Muscle of back (tissue), 11 donors: ENCODE measurements around the gene GALNT9. TPM values are rescaled to one million over a fixed set of nuclear protein-coding genes. Genes with fewer than 3 reads are reported as not detected.
"Not testable (repeated sequence)": the region's sequence is repeated elsewhere in the genome, so short reads cannot be mapped to it uniquely, and the experiment has no call there.

Experiments
- DNase-seq, 3 donors: peaks; one replicate each; pipeline versions ENCODE4 v3.0.0 to v3.0.0-alpha.2; 2013
- polyA plus RNA-seq, 10 donors: library from polyadenylated mRNA; unstranded; fragments of 120-200 nt; gene quantifications; one replicate each; pipeline ENCODE4 v1.2.1, GENCODE V29; 2013; ENCODE audit not compliant: insufficient read length in 10 of 10

Gene GALNT9
- polyA plus RNA-seq, 10 donors: 0.84 to 2.9 (median 1.6) TPM

DNA sequence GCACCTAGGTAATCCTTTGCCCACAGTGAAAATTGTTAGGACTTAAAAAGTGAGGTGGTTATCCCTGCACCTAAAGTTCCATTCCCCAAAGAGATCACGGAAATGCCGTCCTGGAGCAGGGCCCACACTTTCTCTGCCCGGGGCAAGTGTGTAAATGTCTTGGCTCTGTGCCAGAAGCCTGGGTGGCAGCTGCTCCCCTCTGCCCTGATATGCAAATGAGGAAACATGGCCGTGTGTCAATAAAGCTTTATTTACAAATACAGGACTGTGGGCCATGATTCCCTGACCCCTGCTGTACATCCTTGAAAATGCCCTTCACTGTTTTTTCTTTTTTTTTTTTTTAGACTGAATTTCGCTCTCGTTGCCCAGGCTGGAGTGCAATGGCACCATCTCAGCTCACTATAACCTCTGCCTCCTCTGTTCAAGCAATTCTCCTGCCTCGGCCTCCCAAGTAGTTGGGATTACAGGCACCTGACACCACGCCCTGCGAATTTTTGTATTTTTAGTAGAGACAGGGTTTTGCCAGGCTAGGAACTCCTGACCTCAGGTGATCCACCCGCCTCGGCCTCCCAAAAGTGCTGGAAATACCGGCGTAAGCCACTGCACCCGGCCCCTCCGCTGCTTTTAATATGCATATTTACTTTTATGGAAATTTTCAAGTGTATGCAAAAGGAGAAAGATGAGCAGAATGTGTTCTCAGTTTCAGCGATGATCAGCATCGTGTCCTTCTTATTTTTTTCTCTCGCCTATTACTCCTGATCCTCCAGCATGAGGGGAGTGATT lies 75.5 kb downstream of the GALNT9 start:
- no peak for DNase-seq

DNA sequence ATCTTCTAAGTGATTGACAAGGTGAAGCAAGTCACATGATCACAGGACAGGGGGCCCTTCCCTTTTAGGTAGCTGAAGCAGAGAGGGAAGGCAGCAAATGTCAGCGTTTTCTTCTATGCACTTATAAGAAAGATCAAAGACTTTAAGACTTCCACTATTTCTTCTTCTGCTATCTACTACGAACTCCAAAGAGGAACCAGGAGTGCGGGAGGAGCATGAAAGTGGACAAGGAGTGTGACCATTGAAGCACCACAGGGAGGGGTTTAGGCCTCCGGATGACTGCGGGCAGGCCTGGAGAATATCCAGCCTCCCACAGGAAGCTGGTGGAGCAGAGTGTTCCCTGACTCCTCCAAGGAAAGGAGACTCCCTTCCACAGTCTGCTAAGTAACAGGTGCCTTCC lies 76.4 kb downstream of the GALNT9 start:
- DNase-seq: not testable (repeated sequence)

DNA sequence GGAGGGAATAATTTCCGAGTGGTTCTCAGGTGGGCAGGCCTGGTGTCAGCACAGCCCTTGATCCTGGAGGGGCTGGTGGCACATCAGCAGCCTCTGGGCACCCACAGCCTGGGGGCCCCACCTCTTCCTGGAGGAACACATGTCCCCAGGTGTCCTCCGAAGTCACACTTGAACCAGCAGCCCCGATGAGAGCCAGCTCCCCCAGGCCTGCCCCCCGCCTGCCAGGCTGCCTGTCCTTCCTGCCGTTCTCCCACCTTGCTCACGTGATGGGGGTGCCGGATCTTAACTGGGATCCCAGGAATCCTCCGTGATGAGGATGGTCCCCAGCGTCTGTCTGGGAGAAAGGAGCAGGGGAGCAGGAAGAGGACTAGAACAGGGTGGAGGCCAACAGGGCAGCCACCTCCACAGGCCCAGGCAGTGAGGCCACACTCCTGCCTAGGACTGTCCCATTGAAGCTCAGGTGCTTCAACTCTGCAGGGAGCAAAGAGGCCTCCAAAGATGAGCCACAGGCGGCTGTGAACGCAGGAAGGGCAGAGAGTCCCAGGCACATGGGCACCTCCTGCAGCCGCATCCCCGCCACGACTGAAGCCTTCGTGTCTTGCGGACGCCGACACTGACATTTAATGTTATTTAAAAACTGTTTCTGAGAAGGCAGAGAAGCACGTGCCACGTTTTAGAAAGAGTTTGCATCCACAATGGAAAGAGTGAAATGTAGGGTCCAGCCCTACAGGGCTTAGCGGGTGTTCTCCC lies 77.5 kb downstream of the GALNT9 start:
- no peak for DNase-seq

DNA sequence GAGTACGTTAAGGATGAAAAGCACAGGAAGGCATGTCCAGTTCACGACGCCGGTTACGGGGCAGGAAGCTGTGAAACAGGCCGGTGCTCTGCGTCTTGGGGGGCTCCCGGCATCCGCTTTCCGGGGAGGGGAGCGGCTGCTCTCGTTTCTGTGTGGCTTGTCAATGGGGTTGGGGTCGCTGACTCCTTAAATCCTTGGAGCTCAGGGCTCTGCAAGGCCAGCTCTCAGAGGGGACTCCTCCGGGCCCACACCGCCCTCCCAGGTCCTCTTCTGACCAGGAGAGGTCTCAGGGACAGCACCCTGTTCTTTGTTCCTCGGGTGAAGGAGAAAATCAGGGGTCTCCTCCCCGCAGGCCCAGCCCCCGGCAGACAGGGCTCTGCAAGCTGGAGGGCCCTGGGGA lies 78.1 kb downstream of the GALNT9 start:
- DNase-seq: no peak

DNA sequence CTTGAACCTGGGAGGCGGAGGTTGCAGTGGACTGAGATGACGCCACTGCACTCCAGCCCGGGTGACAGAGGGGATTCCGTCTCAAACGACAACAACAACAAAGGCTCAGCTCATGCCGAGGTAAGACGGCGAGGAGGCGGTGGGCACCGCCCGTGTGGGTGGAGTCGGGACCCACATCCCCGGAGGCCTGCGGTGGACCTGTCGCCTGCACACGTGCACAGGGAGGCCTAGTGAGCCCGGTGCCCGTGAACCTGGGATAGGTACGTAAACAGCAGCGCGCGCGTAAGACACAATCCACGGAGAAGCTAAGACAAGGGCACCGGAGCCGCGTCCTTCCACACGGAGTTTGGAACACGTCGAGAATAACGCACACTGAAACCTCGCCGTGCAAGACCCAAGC lies 78.7 kb downstream of the GALNT9 start:
- no peak for DNase-seq

DNA sequence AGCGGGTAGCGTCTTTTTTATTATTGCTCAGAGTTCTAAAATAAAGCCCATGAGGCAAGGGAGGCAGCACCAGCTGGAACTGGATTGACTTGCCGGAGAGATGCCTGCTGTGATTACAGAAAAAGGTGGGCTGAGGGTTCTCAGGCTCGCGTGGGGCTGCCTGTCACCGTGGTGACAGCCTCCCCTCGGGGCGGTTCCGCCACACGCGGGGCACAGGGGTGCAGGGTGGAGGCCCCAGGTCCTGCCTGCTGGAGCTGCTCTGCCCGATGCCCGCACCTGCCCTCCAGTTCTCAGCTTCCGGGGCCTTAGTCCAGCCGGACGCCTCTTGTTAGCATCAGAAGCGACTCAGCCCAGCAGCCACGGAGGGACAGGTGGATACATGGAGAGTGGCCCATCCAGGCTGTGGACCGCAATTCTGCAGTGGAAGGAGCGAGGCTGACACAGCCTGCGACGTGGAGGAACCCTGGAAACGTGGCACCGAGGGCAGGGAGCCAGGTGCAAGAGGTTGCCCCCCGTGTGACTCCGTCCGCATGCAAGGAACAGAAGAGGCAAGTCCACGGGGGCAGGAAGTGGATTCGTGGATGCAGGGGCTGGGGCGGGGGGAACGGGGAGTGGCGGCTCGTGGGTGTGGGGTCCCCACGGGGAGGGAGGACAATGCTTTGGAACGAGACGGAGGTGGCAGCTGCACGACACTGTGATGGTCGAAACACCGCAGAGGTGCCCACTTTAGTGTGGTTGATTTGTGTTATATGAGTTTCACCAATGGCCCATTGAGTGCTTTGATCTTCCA lies 79.5 kb downstream of the GALNT9 start:
- no peak for DNase-seq

DNA sequence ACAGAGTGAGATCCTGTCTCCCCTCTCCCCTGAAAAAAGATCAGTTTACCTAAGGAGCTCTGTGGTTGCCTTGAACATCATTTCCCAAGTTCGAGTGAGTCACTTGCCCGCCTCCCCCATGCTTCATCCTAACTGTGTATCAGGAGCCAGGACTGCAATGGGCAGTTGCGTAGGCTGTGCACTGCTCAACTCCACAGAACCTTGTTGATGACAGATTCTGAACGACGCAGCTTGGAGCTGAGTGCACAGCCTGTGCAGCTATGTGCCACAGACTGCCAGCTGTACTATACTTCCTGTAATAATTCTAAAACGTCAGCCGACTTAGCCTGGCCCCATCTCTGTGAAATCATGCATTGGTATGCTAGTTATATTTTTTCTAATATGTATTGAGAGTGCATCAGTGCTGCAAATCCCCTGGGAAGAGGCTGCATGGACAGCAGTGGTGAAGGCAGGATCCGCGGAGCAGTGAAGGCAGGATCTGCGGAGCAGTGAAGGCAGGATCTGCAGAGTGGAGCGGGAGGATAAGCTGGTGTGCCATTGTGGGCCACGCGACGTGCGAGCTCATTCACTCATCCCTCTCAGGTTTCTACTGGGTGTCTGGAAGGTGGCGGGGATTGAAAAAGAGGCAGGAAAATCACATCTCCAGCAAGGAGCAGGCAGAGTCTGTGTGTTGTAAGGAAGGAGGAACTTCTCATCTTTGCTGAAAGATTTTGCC lies 80.8 kb downstream of the GALNT9 start:
- no peak for DNase-seq

DNA sequence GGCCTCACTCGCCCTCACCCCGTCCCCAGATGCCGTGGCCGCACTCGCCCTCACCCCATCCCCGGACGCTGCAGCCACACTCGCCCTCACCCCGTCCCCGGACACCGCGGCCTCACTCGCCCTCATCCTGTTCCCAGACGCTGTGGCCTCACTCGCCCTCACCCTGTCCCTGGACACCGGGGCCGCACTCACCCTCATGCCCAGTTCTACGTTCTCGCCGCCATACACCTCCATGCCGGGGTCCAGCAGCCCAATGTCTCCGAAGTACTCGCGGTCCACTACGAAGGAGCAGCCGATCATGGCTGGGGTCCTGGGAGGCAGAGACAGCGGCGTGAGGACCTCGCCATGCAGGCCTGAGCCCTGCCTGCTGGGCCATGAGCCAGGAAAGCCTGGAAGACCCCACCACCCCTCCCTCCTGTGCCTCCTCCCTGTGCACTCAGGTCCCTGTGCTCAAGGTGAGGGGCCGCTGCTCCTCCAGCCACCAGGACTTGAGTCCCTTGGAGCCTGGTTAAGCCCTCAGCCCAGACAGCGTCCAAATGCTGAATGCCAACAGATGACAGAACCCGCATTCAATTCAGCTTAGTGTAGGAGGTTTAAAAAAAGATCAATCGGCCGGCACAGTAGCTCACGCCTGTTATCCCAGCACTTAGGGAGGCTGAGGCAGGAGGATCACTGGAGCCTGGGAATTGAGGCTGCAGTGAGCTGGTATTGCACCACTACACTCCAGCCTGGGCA lies 81.5 kb downstream of the GALNT9 start:
- no peak for DNase-seq

DNA sequence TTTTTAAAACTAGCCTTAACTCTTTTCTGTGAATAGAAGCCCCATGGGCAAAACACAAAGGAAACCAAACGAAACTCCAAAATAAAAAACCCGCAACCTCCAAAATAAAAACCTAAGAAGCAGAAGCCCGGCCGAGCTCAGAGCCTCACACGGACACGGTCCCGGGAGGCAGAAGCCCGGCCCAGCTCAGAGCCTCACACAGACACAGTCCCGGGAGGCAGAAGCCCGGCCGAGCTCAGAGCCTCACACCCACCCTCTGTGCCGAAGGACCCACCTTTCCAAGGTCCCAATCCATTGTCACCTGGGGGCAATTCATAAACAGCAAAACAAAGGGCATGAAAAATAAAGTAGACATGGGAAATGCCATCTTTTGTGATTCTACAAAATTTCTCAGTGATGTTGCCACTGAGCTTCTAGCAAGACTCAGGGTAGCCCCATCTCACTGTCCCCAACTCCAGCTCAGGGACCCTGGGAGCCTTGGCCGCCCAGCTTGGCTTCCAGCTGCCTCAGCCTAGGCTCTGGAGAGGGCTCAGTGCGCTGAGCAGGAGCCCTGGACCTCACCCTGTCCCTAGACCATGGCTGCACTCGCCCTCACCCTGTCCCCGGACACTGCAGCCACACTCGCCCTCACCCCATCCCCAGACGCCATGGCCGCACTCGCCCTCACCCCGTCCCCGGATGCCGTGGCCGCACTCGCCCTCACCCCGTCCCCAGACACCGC lies 82.2 kb downstream of the GALNT9 start:
- no peak for DNase-seq

DNA sequence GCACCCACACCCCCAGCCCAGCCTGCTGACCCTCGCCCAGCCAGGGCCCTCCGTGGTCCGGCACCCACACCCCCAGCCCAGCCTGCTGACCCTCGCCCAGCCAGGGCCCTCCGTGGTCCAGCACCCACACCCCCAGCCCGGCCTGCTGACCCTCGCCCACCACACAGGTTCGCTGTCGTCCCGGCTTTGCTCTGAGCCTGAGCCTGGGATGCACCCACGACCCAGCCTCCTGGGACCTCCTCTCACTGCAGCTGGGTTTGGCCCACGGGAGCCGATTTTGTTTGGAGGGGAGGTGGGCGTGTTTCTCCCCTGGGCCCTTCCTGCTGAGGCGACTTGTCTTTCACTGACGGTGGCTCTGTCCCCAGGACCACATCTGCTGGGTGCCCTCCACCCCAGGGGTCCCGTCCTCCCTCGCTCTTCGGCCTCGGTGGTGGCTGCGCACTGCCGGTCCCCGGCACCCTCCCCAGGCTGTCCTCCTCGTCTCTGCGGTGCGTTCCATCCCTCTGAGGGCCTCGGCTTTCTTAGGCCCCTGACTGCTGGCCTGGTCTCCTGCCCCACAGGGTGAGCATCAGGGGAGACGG lies 83.8 kb downstream of the GALNT9 start:
- no peak for DNase-seq

DNA sequence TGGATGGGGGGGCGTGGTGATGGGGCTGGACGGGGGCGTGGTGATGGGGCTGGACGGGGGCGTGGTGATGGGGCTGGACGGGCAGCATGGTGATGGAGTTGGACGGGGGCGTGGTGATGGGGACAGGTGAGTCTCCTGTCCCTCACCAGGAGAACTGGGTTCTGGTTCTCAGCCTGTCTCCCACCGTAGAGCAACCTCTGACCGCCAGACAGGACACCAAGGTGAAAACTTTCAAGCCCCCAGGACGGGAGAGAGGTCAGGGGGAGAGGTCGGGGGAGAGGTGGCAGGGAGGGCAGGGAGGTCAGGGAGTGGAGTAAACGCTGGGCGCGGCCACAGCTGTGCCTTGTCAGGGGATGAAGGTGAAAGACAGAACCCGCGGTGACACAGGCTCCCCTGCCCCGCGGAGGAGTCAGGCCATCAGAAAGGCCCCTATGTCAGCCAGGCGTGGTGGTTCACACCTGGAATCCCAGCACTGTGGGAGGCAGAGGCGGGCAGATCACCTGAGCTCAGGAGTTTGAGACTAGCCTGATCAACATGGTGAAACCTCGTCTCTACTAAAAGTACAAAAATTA lies 84.6 kb downstream of the GALNT9 start:
- DNase-seq: no peak

DNA sequence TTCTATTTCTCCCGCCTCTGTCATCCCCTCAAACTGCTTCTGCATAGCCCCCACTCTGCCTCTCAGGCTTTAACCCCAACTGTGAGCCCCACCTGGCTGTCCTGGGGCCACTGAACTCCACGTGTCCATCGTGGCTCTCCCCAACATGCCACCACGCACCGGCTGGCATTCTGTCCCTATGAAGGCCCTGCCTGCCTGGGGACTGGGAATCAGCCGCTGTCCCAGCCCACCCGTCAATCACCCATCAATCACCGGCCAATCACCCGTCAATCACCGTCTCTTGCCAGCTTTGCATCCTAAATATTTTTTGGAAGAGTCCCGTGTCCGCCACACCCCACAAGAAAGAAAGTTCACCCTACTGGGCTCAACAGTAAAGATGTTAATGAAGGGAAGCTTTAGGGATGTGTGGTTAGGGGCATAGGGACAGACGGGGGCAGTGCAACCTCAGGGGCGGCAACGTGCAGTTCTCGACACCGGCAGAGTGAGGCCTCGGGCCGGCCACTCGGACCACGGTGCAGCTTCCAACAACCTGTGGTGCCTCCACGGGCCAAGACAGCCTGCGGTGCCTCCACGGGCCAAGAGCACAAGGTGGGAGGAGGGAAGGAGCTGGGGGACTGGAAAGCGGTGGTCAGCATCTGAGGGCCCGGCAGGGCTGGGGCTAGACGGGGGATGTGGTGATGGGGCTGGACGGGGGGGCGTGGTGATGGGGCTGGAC lies 85.6 kb downstream of the GALNT9 start:
- DNase-seq: no peak

DNA sequence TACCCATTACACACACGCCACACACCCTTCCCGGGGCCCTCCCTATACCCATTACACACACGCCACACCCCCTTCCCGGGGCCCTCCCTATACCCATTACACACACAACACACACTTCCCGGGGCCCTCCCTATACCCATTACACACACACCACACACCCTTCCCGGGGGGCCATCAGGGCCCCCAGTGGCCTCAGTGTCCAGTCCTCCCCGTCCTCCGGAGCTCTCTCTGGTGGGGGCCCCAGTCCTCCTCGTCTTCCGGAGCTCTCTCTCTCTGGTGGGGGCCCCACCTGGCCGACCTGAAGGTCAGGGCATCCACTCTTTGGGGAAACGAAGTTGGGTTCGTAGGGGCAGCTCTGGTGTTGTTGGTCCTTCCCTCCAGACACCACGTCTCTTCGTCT lies 86.2 kb downstream of the GALNT9 start:
- not testable (repeated sequence) for DNase-seq

DNA sequence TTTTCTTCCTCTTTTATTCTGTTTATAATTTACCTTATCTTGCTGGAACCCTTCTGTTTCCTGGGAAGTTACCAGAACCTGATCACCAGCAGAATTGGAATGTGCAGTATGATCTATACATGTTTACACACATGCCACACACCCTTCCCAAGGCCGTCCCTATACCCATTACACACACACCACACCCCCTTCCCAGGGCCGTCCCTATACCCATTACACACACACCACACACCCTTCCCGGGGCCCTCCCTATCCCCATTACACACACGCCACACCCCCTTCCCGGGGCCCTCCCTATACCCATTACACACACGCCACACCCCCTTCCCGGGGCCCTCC lies 88.8 kb downstream of the GALNT9 start:
- not testable (repeated sequence) for DNase-seq

DNA sequence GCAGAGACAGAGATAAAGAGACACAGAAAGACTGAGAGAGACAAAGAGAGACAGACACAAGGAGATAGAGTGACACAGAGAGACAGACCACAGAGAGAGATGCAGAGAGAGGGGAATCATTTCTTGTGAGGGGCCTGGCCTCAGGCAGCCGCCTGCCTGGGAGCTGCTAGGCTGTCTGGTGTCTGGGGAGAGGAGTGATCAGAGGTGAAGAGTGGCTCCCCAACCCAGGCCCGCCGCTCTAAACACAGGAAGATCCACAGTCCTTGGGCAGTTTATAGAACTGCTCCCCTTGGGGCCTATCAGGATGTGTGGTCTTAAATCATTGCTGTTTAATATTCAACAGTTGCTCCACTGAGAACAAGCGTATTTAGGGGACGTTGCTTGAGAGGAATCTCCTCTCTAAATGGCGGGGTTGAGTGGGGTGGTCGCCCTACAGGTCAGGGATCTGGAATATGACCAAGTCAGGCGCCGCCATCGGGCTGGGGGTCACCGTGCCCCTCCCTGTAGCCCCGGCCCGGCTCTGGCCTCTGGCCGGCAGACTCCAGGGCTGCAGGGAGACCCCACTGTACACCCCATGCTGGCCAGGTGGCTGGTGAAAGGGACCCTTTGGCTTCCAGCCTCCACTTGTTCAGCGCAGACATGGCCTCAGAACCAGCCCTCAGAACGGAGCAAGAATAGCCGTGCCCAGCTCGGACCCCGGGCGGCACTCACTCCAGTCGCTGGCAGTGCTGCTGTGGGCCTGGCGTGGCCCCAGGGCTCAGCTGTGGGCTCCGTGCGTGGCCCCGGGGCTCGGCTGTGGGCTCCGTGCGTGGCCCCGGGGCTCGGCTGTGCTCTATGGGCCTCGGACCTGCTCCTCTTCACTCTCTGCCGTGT lies 89.4 kb downstream of the GALNT9 start:
- no peak for DNase-seq

DNA sequence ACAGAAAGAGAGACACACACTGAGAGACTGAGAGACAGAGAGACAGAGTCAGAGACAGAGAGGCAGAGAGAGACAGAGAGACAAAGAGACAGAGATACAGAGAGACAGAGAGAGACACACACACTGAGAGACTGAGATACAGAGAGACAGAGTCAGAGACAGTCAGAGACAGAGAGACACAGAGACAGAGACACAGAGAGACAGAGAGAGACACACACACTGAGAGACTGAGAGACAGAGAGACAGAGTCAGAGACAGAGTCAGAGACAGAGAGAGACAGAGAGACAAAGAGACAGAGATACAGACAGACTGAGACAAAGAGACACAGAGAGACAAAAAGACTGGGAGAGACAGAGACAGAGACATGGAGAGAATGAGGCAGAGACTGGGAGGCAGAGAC lies 90.0 kb downstream of the GALNT9 start:
- DNase-seq: no peak

DNA sequence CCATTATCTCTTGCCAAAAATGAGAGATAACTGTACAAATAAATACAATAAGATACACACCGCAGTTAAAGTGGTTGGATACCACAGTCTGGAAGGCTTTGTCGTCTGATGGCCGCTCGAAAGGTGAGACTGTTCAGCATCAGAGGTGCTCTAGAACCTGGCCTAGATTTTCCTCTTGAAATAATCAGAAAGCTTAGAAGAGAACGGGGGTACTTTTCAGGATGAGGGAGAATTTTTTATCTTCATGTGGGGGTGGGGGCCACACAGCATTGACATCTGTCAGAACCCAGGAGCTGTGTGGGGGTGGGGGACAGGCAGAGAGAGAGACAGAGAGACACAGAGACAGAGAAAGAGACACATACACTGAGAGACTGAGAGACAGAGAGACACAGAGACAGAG lies 90.5 kb downstream of the GALNT9 start:
- DNase-seq: no peak

DNA sequence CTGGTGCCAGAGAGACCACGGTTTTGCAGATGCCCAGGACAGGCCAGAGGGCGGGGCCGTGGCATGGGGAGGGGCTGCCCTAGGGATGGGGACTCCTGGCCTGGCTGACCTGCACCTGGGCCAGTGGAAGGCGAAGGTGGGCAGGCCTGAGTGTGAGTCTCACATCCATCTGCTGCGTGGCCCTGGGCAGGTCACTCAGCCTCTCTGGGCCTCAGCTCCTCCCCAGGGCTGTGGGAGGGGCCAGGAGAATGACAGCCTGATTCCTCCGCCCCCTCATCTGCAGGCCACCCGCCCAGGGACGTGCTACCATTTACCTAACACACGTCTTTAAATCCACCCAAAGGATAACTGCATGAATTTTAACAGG lies 90.9 kb downstream of the GALNT9 start:
- no peak for DNase-seq
